Pons (tissue), 1 donor: ENCODE data around the gene MED9.

Experiments
- DNase-seq: peaks from one replicate; pipeline ENCODE4 v3.0.0-alpha.2; 2016; ENCODE audit warnings: low spot score

MED9 gene

DNA sequence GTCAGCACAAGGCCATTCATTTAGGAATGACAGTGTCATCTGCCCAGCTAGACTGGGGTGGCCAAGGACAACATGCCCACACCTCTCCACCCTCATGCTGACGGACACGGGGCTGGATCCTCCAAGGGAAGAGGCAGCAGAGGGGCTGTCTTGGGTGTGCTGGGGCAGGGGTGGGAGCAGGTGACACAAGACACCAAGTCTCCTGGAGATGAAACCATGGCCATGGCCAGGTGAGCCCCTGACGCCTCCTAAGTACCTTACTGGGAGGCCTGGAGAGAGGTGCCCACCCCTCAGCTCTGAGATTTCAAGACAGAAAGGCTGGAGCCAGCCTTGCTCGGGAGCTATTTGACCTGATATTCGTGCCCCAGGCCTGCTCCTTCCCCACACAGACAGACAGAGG, 28.4 kb downstream of the MED9 start:
- no peak for DNase-seq

DNA sequence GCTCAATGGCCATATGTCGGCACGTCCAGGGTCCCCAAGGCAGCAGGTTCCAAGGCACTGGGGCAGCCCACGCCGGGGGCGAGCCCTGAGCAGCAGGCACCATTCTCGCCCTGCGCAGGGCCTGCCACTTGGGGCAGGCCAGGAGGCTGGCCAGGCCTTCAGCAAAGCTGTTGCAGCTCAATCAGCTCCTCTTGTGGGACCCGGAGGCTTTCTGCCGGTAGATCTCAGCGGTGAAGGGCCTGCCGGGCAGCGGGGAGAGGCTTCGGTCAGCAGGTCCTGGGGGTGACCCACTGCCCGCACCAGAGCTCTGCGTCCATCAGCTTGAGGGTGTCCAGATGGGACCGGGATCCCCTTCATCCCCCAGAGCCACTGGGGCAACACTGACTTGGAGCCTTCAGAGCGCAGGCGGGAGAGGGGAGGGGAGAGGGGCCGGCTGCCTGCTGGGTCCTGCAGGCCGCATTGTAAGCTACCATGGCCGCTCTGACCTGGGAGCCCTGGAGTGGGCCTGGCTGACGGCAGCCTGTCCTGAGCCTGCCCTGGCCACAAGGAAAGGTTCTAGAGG, 28.9 kb downstream of the MED9 start:
- DNase-seq = no peak

DNA sequence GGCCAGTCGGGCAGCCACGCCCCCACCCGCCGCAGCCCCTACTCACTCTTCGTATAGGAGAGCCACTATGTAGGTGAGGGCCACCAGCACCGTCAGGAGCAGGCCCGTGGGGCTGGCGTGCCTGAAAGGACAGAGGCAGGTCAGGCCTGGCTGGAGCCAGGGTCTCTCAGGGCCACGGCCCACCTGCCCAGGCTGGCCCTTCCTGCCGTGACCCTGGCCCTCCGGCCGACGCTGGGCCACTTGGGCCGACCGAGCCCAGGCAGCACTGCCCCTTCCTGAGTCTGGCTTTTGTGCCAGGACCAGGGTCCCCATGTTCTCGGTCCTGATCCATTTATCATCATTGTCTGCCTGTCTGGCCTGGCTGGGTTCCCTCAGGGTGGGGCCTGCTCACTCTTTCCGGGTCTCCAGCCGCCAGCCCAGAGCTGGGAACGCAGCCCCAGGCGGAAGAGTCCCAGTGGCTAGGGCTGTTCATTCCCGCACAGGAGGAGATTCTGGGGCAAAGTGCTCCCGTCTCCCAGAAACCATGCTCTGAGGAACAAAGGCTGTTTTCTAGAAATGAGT, 29.5 kb downstream of the MED9 start:
- DNase-seq = peak; percentile 38

DNA sequence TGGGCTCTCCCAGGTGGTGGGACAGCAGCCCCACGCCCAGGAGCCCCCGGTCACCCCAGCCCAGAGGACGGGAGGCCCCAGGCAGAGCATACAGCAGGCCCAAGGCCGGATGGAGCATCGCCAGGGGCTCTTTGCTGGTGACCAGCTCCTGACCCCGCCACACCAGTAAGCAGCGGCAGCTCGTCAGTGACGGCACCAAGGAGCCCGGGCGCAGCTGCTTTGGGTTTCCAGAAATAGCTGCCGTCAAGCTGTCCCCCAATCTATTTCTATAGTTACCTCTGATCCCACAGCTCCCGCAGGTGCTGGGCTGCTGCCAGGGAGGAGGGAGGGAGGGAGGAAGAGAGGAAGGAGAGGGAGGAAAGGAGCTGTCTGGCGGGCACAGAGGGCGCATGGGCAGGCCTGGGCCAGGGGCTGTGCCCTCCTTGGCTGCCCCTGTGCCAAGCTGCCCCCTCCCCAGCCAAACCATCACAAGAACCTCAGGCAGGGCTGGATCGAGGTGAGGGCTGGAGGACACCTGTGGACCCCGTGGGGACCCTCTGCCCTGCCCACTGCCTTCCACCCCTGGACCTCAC, 30.2 kb downstream of the MED9 start:
- peak; percentile 22 for DNase-seq

DNA sequence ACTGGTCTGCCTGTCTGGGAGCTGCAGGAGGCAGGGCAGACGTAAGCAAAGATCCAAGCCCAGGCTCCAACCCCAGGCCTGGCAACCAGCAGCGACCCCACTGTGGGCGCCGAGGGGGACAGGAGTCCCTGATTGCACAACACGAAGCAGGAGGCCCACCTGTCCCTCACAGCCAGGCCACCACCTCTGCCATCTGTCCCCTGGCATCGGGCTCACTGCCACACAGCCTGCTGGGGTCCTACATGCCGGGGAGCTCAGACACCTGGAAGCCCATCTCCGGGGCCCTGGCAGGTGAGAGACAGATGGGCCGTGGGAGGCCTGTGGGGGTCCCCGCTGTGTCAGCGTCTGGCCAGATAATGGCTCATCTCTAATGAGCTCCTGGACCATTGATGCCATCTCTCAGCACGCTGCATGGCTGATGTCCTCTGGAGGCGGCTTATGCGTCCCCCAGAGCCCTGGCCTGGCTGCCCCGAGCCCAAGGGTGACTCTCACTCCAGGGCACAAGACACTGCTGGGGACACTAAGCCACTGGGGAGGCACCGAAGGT, 30.7 kb downstream of the MED9 start:
- DNase-seq = no peak

DNA sequence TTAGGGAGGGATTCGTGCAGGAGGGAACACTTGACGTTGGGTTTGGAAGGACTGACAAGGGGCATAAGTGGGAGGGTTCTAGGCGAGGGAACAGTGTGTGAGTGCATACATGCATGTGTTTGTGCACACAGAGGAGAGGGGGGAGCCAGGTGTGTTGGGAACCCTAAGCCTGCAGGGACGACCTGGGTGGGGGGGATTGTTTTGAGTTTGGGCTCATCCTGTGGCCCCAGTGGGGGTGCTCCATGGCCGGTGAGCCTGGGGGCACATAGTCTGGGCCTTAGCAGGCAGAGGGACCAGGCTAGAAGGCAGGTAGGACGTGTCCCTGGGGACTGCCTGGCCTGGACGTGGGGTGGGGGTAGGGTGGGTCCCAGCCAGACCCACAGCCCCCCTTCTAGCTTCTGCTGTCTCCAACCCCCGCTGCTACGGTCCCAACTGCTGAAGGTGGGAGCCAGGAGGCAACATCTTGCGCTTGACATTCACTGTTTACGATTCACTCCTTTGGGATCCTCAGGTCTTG, 31.3 kb downstream of the MED9 start:
- no peak for DNase-seq

DNA sequence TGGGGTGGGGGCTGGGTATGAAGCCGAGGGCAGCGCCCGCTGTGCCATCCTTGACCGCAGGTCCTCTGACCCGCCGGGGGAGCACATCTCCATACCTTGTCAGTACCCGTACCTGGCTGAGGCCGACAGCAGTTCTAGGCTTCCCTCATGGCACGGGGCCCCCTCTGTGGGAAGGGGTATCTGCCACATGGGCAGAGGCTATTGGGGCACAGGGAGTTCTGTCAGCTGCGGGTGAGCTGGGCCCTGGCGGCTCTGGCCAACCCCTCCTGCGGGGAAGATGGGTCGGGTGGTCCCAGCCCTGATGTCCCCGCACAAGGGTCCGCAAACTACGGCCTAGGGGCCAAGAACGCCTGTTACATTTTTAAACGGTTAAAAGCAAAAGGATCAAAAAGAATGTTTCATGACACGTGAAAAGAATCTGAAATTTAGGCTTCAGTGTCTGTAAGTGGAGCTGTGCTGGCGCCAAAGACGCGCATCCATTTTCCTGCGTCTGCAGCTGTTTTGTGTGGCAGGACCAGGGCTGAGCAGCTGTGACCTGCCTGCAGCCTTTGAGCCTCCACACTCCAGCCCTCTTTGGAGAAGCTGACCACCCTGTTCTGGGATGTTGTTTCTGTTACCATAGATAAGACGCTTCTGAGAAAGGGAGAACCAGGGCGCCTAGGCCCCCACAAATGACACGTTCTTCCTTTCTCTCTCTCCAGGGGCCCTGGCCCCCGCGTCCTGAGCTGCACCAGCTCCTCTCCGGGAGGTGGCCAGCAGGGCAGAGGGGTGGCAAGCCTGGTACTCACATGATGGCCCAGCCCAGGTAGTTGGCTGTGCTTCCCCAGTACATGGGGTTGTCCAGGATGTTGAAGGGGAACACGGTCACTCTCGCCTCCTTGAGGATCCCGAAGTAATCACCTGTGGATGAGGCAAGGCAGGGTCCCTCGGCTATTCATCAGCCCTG, 32.1 kb downstream of the MED9 start:
- no peak for DNase-seq

DNA sequence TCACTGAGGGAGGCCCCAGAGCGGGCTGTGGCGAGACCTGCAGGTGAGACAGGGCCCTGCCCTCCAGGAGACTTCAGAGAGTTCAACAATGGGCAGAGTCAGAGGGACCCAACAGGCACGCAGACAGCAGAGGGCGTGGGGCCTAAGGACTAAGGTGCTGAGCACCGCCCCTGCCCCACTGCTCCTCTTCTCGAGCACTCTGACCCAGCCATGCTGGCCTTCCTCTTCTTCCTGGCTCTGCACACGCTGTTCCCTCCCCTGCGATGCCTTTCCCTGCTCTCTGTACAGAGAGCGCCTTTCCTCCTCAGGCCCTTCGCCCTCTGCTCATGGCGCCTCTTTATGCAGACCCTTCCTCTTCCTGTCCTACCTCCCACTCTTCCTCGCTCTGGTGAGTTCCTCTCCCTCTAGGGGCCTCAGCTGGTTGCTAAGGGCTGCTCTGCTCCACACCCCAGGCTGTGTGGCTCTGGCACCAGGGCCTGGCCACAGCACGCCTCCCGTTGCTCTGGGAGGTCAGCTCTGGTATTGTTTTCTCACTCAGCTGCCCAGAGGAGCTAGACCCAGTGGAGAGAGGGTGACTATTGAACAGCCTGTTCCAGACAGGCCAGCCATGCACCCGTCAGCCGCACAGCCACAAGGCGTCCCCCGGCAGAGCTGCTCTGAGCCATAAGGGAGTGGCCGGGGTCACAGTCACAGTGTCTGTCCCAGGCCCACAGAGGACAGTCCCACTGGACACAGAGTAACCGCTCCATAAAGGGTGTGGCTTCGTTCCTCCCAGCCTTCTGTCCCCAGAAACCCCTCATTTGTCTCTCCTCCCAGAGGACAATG, 33.0 kb downstream of the MED9 start:
- no peak for DNase-seq

DNA sequence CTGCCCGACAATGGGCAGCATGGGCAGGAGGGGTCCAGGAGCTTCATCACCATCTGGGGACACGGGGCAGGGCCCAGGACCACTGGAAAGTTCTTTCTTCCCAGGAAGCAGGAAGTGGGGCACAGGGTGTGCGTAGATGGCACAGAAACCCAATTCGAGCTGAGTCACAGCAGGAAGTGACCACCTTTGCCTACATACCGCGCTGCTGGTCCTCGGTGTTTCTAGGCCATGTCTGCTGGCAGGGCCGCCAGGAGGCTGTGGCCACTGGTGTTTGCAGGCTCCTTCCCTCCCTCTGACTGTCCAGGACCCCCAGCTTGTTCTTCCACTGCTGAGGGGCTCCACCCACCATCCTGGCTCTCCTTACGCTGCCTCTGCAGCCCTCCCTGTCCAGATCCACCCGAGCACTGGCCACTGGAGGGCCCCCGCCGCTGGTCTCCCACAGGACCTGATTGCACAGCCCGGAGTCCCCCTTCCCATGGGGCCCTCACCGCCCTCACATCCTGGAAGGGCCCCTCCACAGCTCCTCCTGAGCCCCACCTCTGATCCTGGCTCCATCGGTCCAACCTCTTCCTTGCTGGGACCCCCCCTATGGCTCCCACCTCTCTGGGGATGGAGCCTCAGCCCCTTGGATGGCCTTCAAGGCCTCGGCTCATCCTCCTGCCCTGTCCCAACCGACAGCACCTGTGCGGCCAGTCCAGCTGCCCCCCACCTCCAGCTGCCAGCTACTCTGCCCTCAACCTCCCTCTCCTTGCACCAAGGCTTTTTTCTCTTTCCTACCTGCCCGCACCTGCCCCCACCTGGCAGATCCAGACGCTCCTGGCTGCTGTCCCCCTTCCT, 33.9 kb downstream of the MED9 start:
- no peak for DNase-seq

DNA sequence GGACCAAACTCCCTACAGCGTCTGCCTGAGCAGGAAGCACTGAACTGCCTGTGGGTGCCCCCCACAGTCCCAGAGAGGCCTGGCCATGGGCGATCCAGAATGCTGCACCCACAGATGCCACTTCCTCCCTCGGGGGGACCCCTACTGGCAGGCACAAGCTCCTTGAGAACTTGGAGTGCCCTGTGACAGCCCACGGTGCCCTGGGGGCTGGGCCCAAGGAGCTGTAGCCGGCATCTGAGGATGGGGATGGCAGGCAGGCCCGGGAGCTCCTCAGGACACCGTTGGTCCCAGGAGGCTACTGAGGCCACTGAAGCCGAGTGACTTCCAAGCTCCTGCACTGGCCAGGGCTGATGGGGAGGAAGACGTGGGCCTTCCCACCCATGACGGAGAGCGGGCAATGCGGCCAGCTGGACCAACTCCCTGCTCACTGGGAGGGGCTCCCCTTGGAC, 34.5 kb downstream of the MED9 start:
- no peak for DNase-seq

DNA sequence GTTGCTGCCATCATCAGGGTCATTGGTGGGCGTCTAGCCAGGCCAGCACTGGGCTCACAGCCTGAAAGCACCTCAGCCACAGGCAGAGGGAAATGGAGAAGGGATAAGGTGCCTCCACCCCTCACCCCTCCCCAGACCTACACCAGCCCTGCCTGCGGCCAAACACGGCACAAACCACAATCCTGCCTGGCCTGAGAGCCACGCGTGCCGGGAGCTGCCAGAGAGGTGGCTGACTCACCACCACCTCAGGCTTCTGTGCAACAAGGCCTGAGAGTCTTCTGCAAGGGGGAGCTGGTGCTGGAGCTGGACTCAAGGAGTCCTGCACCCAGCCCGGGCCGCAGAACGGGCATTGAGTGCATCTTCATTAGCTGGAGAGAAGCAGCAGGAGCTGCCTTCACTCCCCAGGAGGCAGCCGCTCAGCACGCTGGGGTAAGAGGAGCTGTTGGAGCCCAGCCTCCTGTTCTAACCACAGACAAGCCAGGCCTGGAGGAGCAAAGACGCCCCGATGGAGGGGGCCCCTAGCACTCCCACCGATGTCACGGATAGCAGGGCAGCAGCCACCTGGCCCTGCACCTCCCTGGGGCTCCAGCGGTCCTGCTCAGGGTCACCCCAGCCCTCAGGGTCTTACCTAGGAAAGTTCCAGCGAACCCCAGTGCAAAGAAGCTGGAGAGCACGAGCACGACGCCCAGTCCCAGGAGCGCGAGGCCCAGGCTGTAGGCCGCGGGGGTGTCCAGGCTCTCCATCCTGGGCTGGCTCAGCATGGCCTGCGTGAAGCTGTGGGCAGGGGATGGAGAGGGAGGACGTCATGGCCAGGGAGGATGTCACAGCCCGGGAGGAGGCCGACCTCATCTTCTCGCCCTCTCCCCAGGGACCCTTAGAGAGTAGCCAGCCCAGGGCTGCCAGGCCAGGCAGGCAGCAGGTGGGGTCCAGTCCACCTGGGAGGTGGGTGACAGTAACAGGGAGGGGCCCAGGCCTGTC, 35.4 kb downstream of the MED9 start:
- DNase-seq = no peak

DNA sequence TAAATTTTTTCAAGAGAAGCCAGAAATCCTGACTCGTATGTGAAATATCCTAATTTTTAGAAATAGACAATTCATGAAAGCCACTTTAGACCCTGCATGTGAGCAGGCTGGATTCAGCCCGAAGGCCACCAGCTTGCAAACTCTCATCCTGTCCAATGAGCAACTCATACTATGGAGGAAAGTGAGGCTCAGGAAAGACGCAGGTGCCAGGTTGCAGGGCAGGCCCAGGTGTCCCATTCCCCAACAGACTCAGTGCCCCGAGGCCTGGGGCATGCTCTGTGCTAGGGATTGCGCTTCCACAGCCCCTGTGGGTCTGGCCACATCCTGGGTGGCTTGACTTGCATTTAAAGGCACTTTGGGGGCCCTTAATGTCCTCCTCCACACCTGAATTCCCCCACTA, 36.1 kb downstream of the MED9 start:
- no peak for DNase-seq

DNA sequence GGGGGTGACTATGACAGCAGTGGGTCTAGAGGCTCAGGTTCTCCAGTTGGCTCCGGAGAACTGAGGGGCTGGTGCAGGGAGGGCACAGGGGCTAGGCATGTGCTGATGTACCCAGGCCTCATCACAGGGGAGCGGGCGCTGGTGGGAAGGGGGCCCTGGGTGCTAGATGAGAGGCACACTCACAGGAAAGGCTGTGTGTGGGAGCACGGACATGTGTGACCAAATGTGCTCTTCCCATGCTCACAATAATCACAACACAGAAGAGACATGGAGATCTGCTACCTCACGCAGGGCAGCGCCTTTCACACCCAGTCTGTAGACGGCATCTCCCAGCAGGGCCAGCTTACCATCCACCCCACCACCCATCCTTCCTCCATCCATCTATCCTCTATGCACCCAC, 36.8 kb downstream of the MED9 start:
- DNase-seq = no peak

DNA sequence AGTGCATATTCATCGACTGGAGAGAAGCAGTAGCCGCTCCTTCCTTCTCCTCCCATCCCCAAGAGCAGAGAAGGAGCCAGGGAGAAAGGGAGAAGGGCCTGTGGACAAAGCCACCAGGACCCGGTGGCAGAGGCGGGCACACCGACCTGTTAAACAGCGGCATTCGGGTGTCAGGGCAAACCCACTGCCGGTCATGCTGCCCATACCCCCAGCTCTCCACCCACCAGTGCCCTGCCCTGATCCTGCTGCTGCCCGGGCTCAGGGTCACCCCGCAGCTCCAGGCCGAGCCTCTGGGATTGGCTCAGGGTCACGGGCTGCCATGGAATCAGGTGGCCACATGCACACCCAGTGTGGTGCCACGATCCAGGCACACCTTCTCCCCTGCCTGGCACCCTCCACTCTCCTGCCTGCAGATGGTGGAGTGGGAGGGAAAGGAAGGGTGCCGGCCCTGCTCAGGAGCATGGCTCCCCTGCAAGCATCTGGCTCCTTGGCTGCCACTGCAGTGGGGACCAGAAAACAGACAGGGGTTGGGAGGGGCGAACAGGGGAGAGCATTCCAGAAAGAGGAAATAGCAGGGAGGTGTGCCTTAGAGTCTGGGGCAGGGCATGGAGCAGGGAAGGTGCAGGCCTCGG, 37.7 kb downstream of the MED9 start:
- no peak for DNase-seq

DNA sequence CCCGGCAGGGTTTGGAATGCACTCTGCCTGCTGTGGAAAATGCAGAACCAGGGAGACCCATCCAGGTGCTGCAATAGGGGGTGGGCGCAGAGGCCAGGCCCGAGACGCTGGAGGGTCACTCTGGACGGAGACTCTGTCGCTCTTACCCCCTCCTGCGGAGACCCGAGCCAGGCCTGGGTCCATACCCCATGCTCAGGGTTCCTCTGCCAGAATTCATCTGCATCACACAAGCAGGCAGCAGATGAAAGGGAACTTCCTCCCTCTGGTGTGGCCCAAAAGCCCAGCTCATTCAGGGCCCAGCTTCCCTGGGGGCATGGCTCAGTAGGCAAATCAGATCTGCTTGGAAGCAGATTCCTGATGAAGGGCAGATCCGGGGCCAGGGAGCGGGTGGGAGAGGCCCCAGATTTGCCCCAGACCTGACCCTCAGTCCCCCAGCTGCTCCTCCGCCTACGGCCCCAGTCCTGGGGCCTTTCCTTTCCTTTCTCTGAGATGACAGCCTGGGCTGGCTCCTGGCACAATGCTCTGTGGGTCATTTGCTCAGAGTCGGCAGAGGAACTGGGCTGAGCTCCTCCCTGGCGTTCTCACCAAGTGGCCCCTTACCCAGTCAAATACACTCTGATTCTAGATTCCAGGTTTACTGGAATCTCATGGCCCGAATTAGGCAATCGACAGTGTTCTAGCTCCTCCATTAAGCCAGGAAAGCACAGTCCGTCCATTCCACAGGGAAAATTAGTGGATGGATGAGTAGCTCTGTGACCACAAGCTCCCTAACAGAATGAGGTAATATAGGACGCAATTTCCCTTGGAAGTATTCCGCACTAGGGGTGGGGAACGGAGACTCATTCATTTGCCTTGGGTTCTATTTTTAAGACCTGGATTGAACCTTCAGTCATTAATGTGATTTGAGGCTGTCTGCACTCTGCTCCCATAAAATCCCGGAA, 38.5 kb downstream of the MED9 start:
- no peak for DNase-seq

DNA sequence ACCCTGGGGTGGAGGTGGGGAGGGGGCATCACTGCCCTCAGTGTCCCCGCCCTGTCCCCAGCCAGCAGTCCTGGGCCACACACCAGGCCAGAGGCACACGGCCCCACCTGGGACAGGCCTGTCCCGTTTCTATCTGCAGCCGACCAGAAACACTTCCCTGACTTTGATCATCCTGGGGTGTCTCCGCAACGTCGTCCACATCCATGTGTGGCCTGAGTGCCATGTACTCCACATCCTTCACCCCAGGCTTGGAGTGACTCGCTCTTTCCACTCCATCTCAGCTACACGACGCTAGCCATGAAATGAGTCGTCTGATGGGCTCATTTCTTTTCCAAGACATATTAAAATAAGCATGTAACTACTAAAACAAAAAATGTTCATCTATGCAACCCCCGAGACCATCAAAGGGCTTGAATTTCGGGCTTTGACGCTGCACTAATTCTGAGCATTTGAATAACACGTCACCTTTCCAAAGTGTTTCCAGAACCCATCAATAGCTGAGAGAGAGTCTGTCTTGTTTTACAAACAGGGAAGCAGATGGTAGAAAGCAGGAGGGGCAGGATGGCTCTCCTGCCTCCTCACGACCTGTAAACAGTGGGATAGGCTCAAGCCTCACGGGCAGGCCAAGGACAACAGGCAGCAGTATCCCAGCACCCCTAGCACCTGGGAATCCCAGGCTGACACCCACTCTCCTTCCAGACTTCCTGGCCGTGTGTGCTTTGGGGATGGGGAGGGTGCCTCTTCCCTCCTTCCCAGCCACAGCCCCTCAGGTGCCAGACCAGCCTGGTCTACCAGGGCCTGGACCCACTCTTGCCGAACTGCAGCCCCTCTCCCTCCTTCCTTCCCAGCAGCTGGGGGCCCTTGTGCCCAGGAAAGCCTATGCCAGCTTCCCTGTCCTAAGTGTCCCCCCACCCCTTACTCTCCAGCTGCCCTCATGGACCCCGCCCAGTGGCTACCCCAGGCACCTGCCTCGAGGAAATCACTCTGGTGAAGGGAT, 39.4 kb downstream of the MED9 start:
- no peak for DNase-seq
